Transverse colon (tissue), 4 donors: ENCODE measurements around the gene GLRX. TPM values are rescaled to one million over a fixed set of nuclear protein-coding genes. Genes with fewer than 3 reads are reported as not detected.
A peak's percentile ranks its signal among the peaks of the same experiment; 100 is the strongest.

ENCODE experiments used
- DNase-seq: peaks from one replicate; pipeline ENCODE4 v3.0.0-alpha.2; 2019
- H3K27ac ChIP-seq, 4 donors: fragments of 200-600 bp; sonication (generic); 2 replicates each; pipeline ENCODE4 v1.5.1; 2016 to 2018; ENCODE audit warnings: inconsistent platforms in 4 of 4
- H3K27me3 ChIP-seq: fragments of 200-600 bp; sonication (generic); 2 replicates; pipeline ENCODE4 v1.5.1; 2017; ENCODE audit warnings: inconsistent platforms
- H3K36me3 ChIP-seq, 4 donors: fragments of 200-600 bp; sonication (generic); 2 replicates each; pipeline ENCODE4 v1.5.1; 2017 to 2019; ENCODE audit warnings: inconsistent platforms in 4 of 4
- H3K4me1 ChIP-seq, 4 donors: fragments of 200-600 bp; sonication (generic); 2 replicates each; pipeline ENCODE4 v1.5.1; 2017 to 2020; ENCODE audit warnings: inconsistent platforms in 4 of 4
- H3K4me3 ChIP-seq, 4 donors: fragments of 200-600 bp; sonication (generic); 1 replicate in 1 of 4; 2 replicates in 3 of 4; pipeline versions ENCODE4 v1.5.1 to v1.6.1; 2017 to 2019; ENCODE audit warnings: inconsistent platforms in 4 of 4
- H3K9me3 ChIP-seq, 2 donors: fragments of 200-600 bp; sonication (generic); 2 replicates each; pipeline ENCODE4 v1.5.1; 2017 to 2019; ENCODE audit warnings: inconsistent platforms in 2 of 2
- EP300 ChIP-seq: sonication (generic); formaldehyde crosslinking; IDR thresholded peaks from one replicate; pipeline ENCODE4 v1.6.1; 2017; ENCODE audit warnings: antibody characterized with exemption, low read depth
- POLR2A ChIP-seq: fragments of 450-650 bp; IDR thresholded peaks from one replicate; pipeline ENCODE4 v1.6.1; 2016; ENCODE audit warnings: antibody characterized with exemption, mild to moderate bottlenecking, moderate library complexity
- POLR2AphosphoS5 ChIP-seq, 3 donors: sonication (generic); formaldehyde crosslinking; IDR thresholded peaks; one replicate each; pipeline ENCODE4 v1.6.1; 2016; ENCODE audit warnings: antibody characterized with exemption in 3 of 3
- WGBS, 2 donors: methylation state at CpG; one replicate each; pipeline ENCODE4 v1.1.5; 2018; ENCODE audit warnings: low coverage in 1 of 2; 5-methylcytosine and 5-hydroxymethylcytosine counted together
- in situ Hi-C, 4 donors: fragments of 200-750 bp; cut with MboI; loops; one replicate each; pipeline versions ENCODE4 v1.15.0 to v1.15.1; 2017; ENCODE audit warnings: low sequenced_read_pairs in 3 of 4, low pct_ligation_motif_present in 1 of 4, low pct_unique_long_range_greater_than_20kb in 1 of 4
- intact Hi-C: fragments of 100-400 bp; cut with DNase I; formaldehyde crosslinking; loops from one replicate; pipeline ENCODE4 v1.15.1; 2023; ENCODE audit warnings: low total_unique reads
- total RNA-seq, 4 donors: library from RNA; depleted of rRNA; stranded (reverse); fragments of >200 nt; gene quantifications; one replicate each; pipeline ENCODE4 v1.1.0, GENCODE V29; 2016
- TF ChIP-seq, protein P1 (sequence below), 5 experiments: fragments of 200-600 bp in 3 of 5; fragments of 450-650 bp in 2 of 5; sonication (generic) in 3 of 5; IDR thresholded peaks; 1 replicate in 2 of 5; 2 replicates in 3 of 5; pipeline ENCODE4 v1.5.1; 2016 to 2017; ENCODE audit warnings: antibody characterized with exemption in 5 of 5, inconsistent platforms in 3 of 5, mild to moderate bottlenecking in 2 of 5, moderate library complexity in 1 of 5

The GLRX gene
- total RNA-seq, 4 donors from 2014 or later: 50.5 to 112 (median 64.4) TPM

DNA sequence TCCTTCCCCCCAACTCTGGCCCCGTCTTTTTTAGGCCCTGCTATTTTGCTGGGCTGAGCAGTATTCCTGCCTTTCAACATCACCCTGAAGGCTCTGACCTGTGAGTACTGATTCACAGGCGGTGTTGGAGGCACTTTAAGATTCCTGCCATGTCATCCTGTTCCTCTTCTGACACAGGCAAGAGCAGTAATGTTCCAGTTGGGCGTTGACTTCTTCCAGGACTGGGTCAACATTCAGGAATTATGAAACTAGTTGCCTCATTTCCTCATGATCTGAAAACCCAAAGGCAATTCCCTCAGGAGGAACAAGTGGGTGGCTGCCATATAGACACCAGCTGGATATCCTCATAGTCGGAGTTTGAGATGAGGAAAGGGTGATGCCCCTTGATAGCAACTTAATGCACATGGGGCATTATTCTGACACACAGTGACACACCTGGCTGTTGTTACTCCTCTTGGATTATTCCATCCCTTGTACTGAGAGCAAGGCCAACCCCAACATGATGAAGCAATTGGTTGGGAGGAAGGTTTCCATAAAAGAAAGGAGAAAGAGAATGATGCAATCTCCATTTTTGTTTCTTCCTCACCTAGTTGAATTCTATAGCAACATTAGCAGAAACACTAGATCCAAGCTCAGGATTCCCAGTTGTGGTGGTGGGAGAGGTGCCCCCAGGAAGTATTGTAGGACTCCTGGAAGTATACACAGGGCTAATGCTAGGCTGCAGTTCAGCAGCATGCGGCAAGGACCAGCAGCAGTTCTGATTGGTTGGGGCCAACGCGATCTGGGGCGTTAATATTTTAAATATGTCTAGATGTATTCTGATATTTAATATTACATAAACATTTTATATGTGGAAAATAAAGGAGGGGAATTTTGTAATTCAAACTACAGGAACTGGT lies 19.6 kb upstream of the GLRX start:
- Histone ChIP-seq H3K9me3 (no peaks in the 10 kb centered on the region), H3K36me3 (no peaks in the 10 kb centered on the region), H3K27ac (peak overlapping the region; percentile 44 to 74 (median 68)), H3K4me1 (peaks cover 0 to 30% (median 23%) of the 10 kb centered on the region in 4 donors), H3K27me3 (no peaks in the 10 kb centered on the region), H3K4me3 (no peak overlapping the region)
- 75 to 98% methylated on average over 5 to 8 of the region's 8 CpGs for WGBS, 2 donors
- in situ Hi-C loops (loop anchor here in 2 of 4 donors (10.0 kb wide), 1 partner anchor 177 kb away; no protein-coding TSS in a partner anchor), intact Hi-C loops (loop anchor here (10.0 kb wide), 1 partner anchor 197 kb away; the partner anchor contains the start of gene RFESD)
- no peak for TF ChIP-seq POLR2A
- TF ChIP-seq POLR2AphosphoS5 (IDR thresholded peaks at IDR 0.05): peak; percentile 47 to 84 (median 59)
- peak; percentile 56 for DNase-seq

DNA sequence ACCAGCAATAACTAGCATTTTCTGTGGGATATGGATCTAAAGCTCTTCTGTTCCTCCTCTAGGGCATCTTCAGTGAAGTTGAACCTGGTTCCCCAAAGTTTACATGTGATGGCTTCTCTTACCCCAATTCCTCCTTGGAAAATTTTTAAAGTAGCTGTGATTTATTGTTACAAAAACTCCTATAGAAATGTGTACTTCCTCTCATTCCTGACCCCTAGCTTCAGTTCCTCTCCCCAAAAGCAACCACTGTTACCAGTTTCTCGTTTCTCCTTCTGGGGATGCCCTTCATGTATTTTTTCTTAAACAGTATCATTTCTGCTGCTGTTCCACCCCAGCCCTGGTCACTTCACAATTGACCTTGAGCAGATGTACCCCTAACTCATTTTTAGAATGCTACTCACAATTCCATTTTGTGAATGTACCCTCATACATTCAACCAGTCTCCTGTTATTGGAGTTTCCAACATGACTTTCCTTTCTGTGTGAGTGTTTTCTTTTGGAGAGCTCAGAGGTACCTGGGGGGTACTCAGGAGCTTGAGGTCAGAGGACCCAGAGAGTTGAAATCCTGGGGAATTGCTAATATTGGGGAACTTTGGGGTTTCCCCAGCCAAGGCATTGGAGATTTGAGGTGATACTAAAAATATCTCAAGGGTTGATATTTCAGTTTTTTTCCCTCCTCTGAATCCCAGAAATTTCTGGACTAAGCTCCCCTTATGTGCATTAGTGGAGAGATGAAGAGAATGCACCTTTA lies 18.6 kb upstream of the GLRX start:
- Histone ChIP-seq H3K27me3 (no peaks in the 10 kb centered on the region), H3K36me3 (no peaks in the 10 kb centered on the region), H3K4me3 (no peak overlapping the region), H3K9me3 (no peaks in the 10 kb centered on the region), H3K27ac (peak overlapping the region; percentile 44 to 74 (median 68)), H3K4me1 (peaks cover 1 to 27% (median 23%) of the 10 kb centered on the region in 4 donors)
- intact Hi-C loops: loop anchor here (10.0 kb wide), 1 partner anchor 196 kb away; the partner anchor contains the start of gene RFESD
- DNase-seq: no peak
- 79% methylated on average over 1 of the region's 1 CpG; no CpG with 5 or more reads in 1 of the 2 donors for WGBS, 2 donors
- TF ChIP-seq POLR2AphosphoS5 (IDR thresholded peaks at IDR 0.05): no peak
- TF ChIP-seq, protein P1, sequence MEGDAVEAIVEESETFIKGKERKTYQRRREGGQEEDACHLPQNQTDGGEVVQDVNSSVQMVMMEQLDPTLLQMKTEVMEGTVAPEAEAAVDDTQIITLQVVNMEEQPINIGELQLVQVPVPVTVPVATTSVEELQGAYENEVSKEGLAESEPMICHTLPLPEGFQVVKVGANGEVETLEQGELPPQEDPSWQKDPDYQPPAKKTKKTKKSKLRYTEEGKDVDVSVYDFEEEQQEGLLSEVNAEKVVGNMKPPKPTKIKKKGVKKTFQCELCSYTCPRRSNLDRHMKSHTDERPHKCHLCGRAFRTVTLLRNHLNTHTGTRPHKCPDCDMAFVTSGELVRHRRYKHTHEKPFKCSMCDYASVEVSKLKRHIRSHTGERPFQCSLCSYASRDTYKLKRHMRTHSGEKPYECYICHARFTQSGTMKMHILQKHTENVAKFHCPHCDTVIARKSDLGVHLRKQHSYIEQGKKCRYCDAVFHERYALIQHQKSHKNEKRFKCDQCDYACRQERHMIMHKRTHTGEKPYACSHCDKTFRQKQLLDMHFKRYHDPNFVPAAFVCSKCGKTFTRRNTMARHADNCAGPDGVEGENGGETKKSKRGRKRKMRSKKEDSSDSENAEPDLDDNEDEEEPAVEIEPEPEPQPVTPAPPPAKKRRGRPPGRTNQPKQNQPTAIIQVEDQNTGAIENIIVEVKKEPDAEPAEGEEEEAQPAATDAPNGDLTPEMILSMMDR (IDR thresholded peaks at IDR 0.05): no peak
- no peak for TF ChIP-seq EP300
- TF ChIP-seq POLR2A: no peak
- in situ Hi-C loops: loop anchor here in 2 of 4 donors (10.0 kb wide), 1 partner anchor 176 kb away; no protein-coding TSS in a partner anchor

DNA sequence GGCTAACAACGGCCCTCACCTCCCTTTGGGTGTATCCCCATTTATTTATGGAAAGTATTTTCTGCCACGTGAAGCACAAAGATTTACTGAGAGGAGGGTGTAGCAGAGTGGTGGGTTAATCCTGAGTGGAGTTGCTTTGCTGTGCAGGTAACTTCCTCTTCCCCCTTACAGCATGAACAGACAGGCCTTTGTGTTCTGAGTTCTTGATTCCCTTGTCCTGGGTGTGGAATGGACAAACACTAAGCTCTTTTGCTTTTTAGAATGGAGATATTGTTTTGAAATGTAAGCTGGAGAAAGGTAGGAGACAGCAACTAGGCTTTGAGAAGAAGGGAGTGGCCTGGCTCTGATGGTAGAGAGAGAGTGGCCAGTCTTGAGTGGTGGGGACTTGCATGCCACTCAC lies 17.1 kb upstream of the GLRX start:
- WGBS, 2 donors: 44 to 46% methylated on average over 2 of the region's 2 CpGs
- no peak for TF ChIP-seq EP300
- TF ChIP-seq, protein P1 (IDR thresholded peaks at IDR 0.05): no peak
- no peak for TF ChIP-seq POLR2AphosphoS5 (IDR thresholded peaks at IDR 0.05)
- no peak for TF ChIP-seq POLR2A
- H3K4me1 ChIP-seq: peaks cover 5 to 39% (median 29%) of the 10 kb centered on the region in 4 donors
- DNase-seq: no peak
- intact Hi-C loops (loop anchor here (10.0 kb wide), 1 partner anchor 195 kb away; the partner anchor contains the start of gene RFESD), in situ Hi-C loops (loop anchor here in 2 of 4 donors (10.0 kb wide), 1 partner anchor 175 kb away; no protein-coding TSS in a partner anchor)
- peak overlapping the region in 3 of 4 donors; percentile 26 to 74 (median 45) for H3K27ac ChIP-seq
- H3K9me3 ChIP-seq: no peaks in the 10 kb centered on the region
- no peaks in the 10 kb centered on the region for H3K27me3 ChIP-seq
- no peaks in the 10 kb centered on the region for H3K36me3 ChIP-seq
- H3K4me3 ChIP-seq: no peak overlapping the region

DNA sequence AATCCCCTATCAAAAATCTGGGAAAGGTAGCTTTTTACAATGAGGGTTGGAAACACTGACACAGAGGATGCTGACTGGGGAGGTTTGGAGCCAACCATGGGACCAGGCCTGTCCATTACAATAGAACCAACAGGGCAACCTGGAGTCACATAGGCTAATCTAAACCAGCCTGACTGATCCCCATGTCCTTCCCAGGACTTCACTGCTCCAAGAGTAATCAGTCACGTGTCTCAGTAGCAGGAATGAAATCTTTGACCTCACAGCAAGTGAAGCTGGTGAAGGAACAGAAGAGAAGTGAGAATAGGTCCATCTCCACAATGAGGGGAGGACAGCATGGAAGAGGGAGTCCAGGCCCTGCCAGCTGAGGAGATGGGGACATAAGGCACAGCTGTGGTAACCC lies 16.0 kb upstream of the GLRX start:
- Histone ChIP-seq H3K27ac (no peak overlapping the region), H3K9me3 (no peaks in the 10 kb centered on the region), H3K27me3 (no peaks in the 10 kb centered on the region), H3K4me1 (peaks cover 5 to 46% (median 29%) of the 10 kb centered on the region in 4 donors), H3K4me3 (no peak overlapping the region), H3K36me3 (no peaks in the 10 kb centered on the region)
- WGBS, 2 donors: 88% methylated on average over 1 of the region's 1 CpG; no CpG with 5 or more reads in 1 of the 2 donors
- no peak for TF ChIP-seq EP300
- no peak for TF ChIP-seq POLR2AphosphoS5 (IDR thresholded peaks at IDR 0.05)
- no peak for TF ChIP-seq POLR2A
- TF ChIP-seq, protein P1 (IDR thresholded peaks at IDR 0.05): no peak
- intact Hi-C loops: no loop called here
- in situ Hi-C loops: no loop called here
- DNase-seq: no peak
